K562 (cell line): Measurements from ENCODE around the gene PFKP. TPM values are rescaled to one million over a fixed set of nuclear protein-coding genes. Genes with fewer than 3 reads are reported as not detected.

Experiments
- ATAC-seq: fragments of 200-7000 bp; cut with Tn5 transposase; 3 replicates; pipeline ENCODE4 v1.9.1; 2020; ENCODE audit warnings: moderate library complexity
- BruUV-seq: library from RNA; stranded (reverse); fragments of 400-500 nt; replicated peaks from 2 replicates; lab custom pipeline; 2021; lab: Mats Ljungman, UMichigan
- CTCF ChIA-PET: fragments of 300-600 bp; formaldehyde crosslinking; extraction: SDS; loops from one replicate; lab custom pipeline; 2021; ENCODE audit warnings: low intra/inter-chr PET ratio; lab: Yijun Ruan, JAX
- POLR2A ChIA-PET: fragments of 300-600, 350-650 bp; sonication (Branson Sonifier 250); formaldehyde crosslinking; extraction: SDS; loops from one replicate; lab custom pipeline; 2021; ENCODE audit warnings: antibody characterized with exemption, inconsistent platforms; lab: Yijun Ruan, JAX
- DNase-seq, 4 experiments: peaks; one replicate each; pipeline versions ENCODE4 v3.0.0 to v3.0.0-alpha.2; 2011 to 2018; ENCODE audit warnings: low spot score in 3 of 4, mixed read lengths in 3 of 4; ENCODE audit errors: extremely low read depth in 1 of 4
- FAIRE-seq: peaks from 2 replicates; lab custom pipeline; 2011; peaks lifted over from hg19 to GRCh38; lab: Jason Lieb, UNC
- H2AFZ ChIP-seq: 2 replicates; pipeline ENCODE4 v1.6.0; 2011; ENCODE audit warnings: low read depth, low read length, control low read depth, inconsistent platforms
- H3K27ac ChIP-seq: fragments of 200-600 bp; 3 replicates; pipeline ENCODE4 v1.8.0; 2011; ENCODE audit warnings: low read depth, mild to moderate bottlenecking, control low read depth, inconsistent platforms, low read length, moderate library complexity, mixed read lengths; ENCODE audit errors: extremely low read depth
- H3K27me3 ChIP-seq, 2 experiments: fragments of 300-600 bp in 1 of 2; 2 replicates in 1 of 2; 3 replicates in 1 of 2; pipeline versions ENCODE4 v1.6.0 to v1.8.0; 2011; ENCODE audit warnings: inconsistent platforms in 2 of 2, low read length in 2 of 2, mild to moderate bottlenecking in 1 of 2, mixed read lengths in 1 of 2, moderate library complexity in 1 of 2; ENCODE audit not compliant: control insufficient read depth in 2 of 2, insufficient read depth in 2 of 2
- H3K36me3 ChIP-seq: fragments of 300-600 bp; 3 replicates; pipeline ENCODE4 v1.8.0; 2011; ENCODE audit warnings: mild to moderate bottlenecking, low read length, inconsistent platforms; ENCODE audit not compliant: control insufficient read depth, insufficient read depth
- H3K4me1 ChIP-seq, 2 experiments: fragments of 200-600 bp in 1 of 2; replicated peaks in 1 of 2; 2 replicates in 1 of 2; 3 replicates in 1 of 2; pipeline versions ENCODE4 v1.5.1 to v1.8.0; 2011; ENCODE audit warnings: inconsistent platforms in 2 of 2, low read length in 2 of 2, mild to moderate bottlenecking in 1 of 2, mixed read lengths in 1 of 2, moderate library complexity in 1 of 2; ENCODE audit not compliant: control insufficient read depth in 2 of 2, insufficient read depth in 2 of 2
- H3K4me2 ChIP-seq: 2 replicates; pipeline ENCODE4 v1.6.1; 2011; ENCODE audit warnings: low read length, control low read depth, inconsistent platforms, mixed read lengths; ENCODE audit not compliant: insufficient read depth
- H3K4me3 ChIP-seq: fragments of 200-600 bp; sonication (generic), shearing (Covaris generic); 2 replicates; pipeline ENCODE4 v1.5.1; 2016; ENCODE audit warnings: control low read depth, inconsistent platforms
- H3K79me2 ChIP-seq: fragments of 200-600 bp; 3 replicates; pipeline ENCODE4 v1.8.0; 2011; ENCODE audit warnings: low read length, inconsistent platforms; ENCODE audit not compliant: control insufficient read depth, insufficient read depth
- H3K9ac ChIP-seq, 2 experiments: 2 replicates each; pipeline versions ENCODE4 v1.6.0 to v1.6.1; 2011; ENCODE audit warnings: low read depth in 2 of 2, low read length in 2 of 2, control low read depth in 1 of 2, inconsistent platforms in 1 of 2, mild to moderate bottlenecking in 1 of 2, mixed read lengths in 1 of 2; ENCODE audit not compliant: insufficient read depth in 1 of 2
- H3K9me1 ChIP-seq: one replicate; pipeline ENCODE4 v1.6.0; 2011; ENCODE audit warnings: inconsistent platforms, mild to moderate bottlenecking, low read length, moderate library complexity; ENCODE audit not compliant: control insufficient read depth, insufficient read depth
- H3K9me3 ChIP-seq: replicated peaks from 2 replicates; pipeline ENCODE4 v1.5.1; 2011; ENCODE audit warnings: low read depth, low read length, inconsistent platforms; ENCODE audit not compliant: control insufficient read depth, insufficient read depth
- H4K20me1 ChIP-seq: replicated peaks from 2 replicates; pipeline ENCODE4 v1.6.1; 2011; ENCODE audit warnings: low read length, inconsistent platforms, mixed read lengths; ENCODE audit not compliant: control insufficient read depth, insufficient read depth
- ARID1B ChIP-seq: fragments of 450-650 bp; IDR thresholded peaks from 2 replicates; pipeline ENCODE4 v1.6.1; 2016; ENCODE audit warnings: antibody characterized with exemption, mild to moderate bottlenecking, inconsistent platforms
- ATF1 ChIP-seq, 2 experiments: fragments of 450-650 bp in 1 of 2; IDR thresholded peaks; 2 replicates each; pipeline ENCODE4 v1.6.1; 2016; ENCODE audit warnings: missing compliant biosample characterization in 1 of 2, missing genetic modification characterization in 1 of 2
- ATF3 ChIP-seq, 2 experiments: fragments of 450-650 bp in 1 of 2; sonication (generic) in 1 of 2; formaldehyde crosslinking in 1 of 2; IDR thresholded peaks in 1 of 2; conservative IDR thresholded peaks in 1 of 2; 2 replicates each; pipeline versions ENCODE4 v1.6.1 to v1.8.1; 2016 to 2023; ENCODE audit warnings: mild to moderate bottlenecking in 2 of 2, moderate library complexity in 2 of 2, inconsistent platforms in 1 of 2, missing genetic modification reagents in 1 of 2
- CAMTA2 ChIP-seq: fragments of 250-450 bp; sonication (Bioruptor Pico); conservative IDR thresholded peaks from 2 replicates; pipeline ENCODE4 v1.5.1; 2022
- DPF2 ChIP-seq: fragments of 450-650 bp; IDR thresholded peaks from 2 replicates; pipeline ENCODE4 v1.6.1; 2016
- FOS ChIP-seq: IDR thresholded peaks from 3 replicates; pipeline ENCODE4 v1.6.1; 2011; ENCODE audit not compliant: insufficient read length; ENCODE audit errors: extremely low read depth
- FOSL1 ChIP-seq: fragments of 200-800 bp; sonication (Bioruptor generic); conservative IDR thresholded peaks from 2 replicates; pipeline ENCODE4 v1.6.1; 2016; ENCODE audit warnings: missing genetic modification characterization, missing compliant biosample characterization
- JUN ChIP-seq, 2 experiments: sonication (generic) in 1 of 2; formaldehyde crosslinking in 1 of 2; IDR thresholded peaks; 2 replicates each; pipeline versions ENCODE4 v1.6.1 to v1.8.0; 2012 to 2022; ENCODE audit warnings: borderline replicate concordance in 2 of 2, mild to moderate bottlenecking in 2 of 2, improper control_type of control experiment in 1 of 2, low read depth in 1 of 2, low read length in 1 of 2, missing genetic modification reagents in 1 of 2
- JUND ChIP-seq, 2 experiments: IDR thresholded peaks; 2 replicates in 1 of 2; 3 replicates in 1 of 2; pipeline ENCODE4 v1.6.1; 2011; ENCODE audit warnings: borderline replicate concordance in 2 of 2, low read depth in 2 of 2, low read length in 2 of 2, improper control_type of control experiment in 1 of 2, missing biosample characterization in 1 of 2, missing genetic modification characterization in 1 of 2, missing genetic modification reagents in 1 of 2
- NEUROD1 ChIP-seq: fragments of 150-350 bp; IDR thresholded peaks from 2 replicates; pipeline ENCODE4 v1.6.1; 2014; ENCODE audit warnings: borderline replicate concordance, low read length, low read depth; ENCODE audit not compliant: partially characterized antibody
- POLR2AphosphoS2 ChIP-seq: IDR thresholded peaks from 2 replicates; pipeline ENCODE4 v1.6.1; 2012; ENCODE audit warnings: low read length, improper control_type of control experiment
- POLR2G ChIP-seq: fragments of 200-400 bp; formaldehyde crosslinking; IDR thresholded peaks from 2 replicates; pipeline ENCODE4 v1.6.1; 2017; ENCODE audit warnings: low read depth, mild to moderate bottlenecking, antibody characterized with exemption, low read length, moderate library complexity
- RBFOX2 ChIP-seq: fragments of 200-400 bp; formaldehyde crosslinking; IDR thresholded peaks from 2 replicates; pipeline ENCODE4 v1.6.1; 2017; ENCODE audit warnings: low read depth, mild to moderate bottlenecking, low read length, moderate library complexity
- SAP30 ChIP-seq: fragments of 200-600 bp; sonication (generic); IDR thresholded peaks from 2 replicates; pipeline ENCODE4 v1.6.1; 2012; ENCODE audit warnings: borderline replicate concordance, low read depth, mild to moderate bottlenecking, moderate library complexity, low read length, control low read depth, inconsistent platforms; ENCODE audit not compliant: insufficient read depth, poor library complexity, severe bottlenecking
- SMARCA4 ChIP-seq: fragments of 450-650 bp; IDR thresholded peaks from 2 replicates; pipeline ENCODE4 v1.6.1; 2016
- SMARCE1 ChIP-seq: fragments of 450-650 bp; IDR thresholded peaks from 2 replicates; pipeline ENCODE4 v1.7.1; 2016; ENCODE audit warnings: mild to moderate bottlenecking
- WGBS: fragments of 100-300 bp; shearing (Covaris generic); methylation state at CpG from one replicate; pipeline ENCODE4 v1.1.6; 2016; ENCODE audit warnings: low coverage, mixed read lengths; ENCODE audit not compliant: insufficient coverage; ENCODE audit errors: missing lambda C conversion rate; 5-methylcytosine and 5-hydroxymethylcytosine counted together
- in situ Hi-C: fragments of 300-500 bp; cut with MboI; formaldehyde crosslinking; loops from 4 replicates; pipeline ENCODE4 v1.15.0; 2018; ENCODE audit warnings: inconsistent platforms, mixed read lengths
- intact Hi-C: fragments of 100-400 bp; cut with micrococcal nuclease; formaldehyde crosslinking; loops from 2 replicates; pipeline ENCODE4 v1.14.2; 2022
- polyA plus RNA-seq, 8 experiments: library from polyadenylated mRNA; depleted of rRNA in 4 of 8; stranded (reverse) in 5 of 8; unstranded in 3 of 8; fragments of >200 nt; fragmentation: Nextera tagmentation in 2 of 8; fragmentation: Illumina TruSeq in 1 of 8; extraction: Ambion mirVana in 2 of 8; extraction: Trizol in 1 of 8; gene quantifications; 2 replicates each; pipeline versions ENCODE4 v1.2.1 to v1.2.3, GENCODE V29; 2011 to 2014; ENCODE audit warnings: inconsistent platforms in 1 of 8, missing spikeins in 1 of 8
- total RNA-seq, 7 experiments: library from RNA; depleted of rRNA in 6 of 7; stranded (reverse); fragments of >200 nt in 6 of 7; fragmentation: Illumina TruSeq in 2 of 7; extraction: Trizol in 2 of 7; gene quantifications; 2 replicates each; pipeline versions ENCODE4 v1.2.1 to v1.2.3, GENCODE V29; 2011 to 2021; ENCODE audit warnings: low replicate concordance in 1 of 7

The PFKP gene
- total and polyA plus RNA-seq, 9 of the 15 experiments (the other 6 are each of a cell fraction or from before 2014, with no cell fraction given): 23.5 to 116 (median 62.1) TPM

GRCh38 chr10:3071405-3072198 lies 4.3 kb downstream of the PFKP start:
- ATAC-seq: no peak
- Histone ChIP-seq H4K20me1 (peaks cover 24% of the 10 kb centered on the region; the same call in 1 of the 2 replicates), H3K36me3 (peaks cover 69% of the 10 kb centered on the region), H3K9ac (no peak overlapping the region; a peak in 2 of 4 replicates), H3K4me3 (no peak overlapping the region), H3K4me2 (peak overlapping the region; percentile 16; the same call in 1 of the 2 replicates), H2AFZ (no peak overlapping the region), H3K27me3 (peaks cover 0 to under 1% of the 10 kb centered on the region in 2 experiments; a peak in 1 of 5 replicates), H3K9me1 (peaks cover 3% of the 10 kb centered on the region), H3K4me1 (peaks cover 47 to 65% of the 10 kb centered on the region in 2 experiments), H3K27ac (no peak overlapping the region; the same call in 2 of the 3 replicates), H3K79me2 (peaks cover 91% of the 10 kb centered on the region), H3K9me3 (no peaks in the 10 kb centered on the region)
- 94% methylated on average over 13 of the region's 13 CpGs for WGBS
- peak in 2 of 4 experiments; percentile 41 to 47 for DNase-seq
- CTCF ChIA-PET: interaction anchor here (0.6 kb wide), 1 partner anchor 80 kb away, joined by 3 read pairs; no protein-coding TSS in a partner anchor
- in situ Hi-C loops (no loop called here), intact Hi-C loops (no loop called here)
- BruUV-seq: no TSS peak
- peak; percentile 91 for FAIRE-seq
- POLR2A ChIA-PET: interaction anchor here (0.7 to 1.7 kb wide), 4 partner anchors 12 to 65 kb away, joined by 3 to 12 read pairs (median 6); no protein-coding TSS in a partner anchor
- peak; percentile 36; the same call in 1 of the 2 replicates for TF ChIP-seq RBFOX2
- TF ChIP-seq NEUROD1: peak; percentile 25
- no peak for TF ChIP-seq ATF1 (CRISPR knock-in tag; IDR thresholded peaks at IDR 0.05)
- TF ChIP-seq ATF1 (tag; IDR thresholded peaks at IDR 0.05): no peak
- TF ChIP-seq JUND (IDR thresholded peaks at IDR 0.05; ENCODE audit: borderline replicate concordance, low read depth, low read length): peak; percentile 89
- TF ChIP-seq JUND (tag; IDR thresholded peaks at IDR 0.05; ENCODE audit: borderline replicate concordance, low read depth, low read length): peak; percentile 80; the same call in 2 of the 3 replicates
- TF ChIP-seq SAP30: no peak
- TF ChIP-seq SMARCA4: peak; percentile 77
- peak; percentile 89; the same call in 1 of the 2 replicates for TF ChIP-seq JUN (IDR thresholded peaks at IDR 0.05; ENCODE audit: borderline replicate concordance, low read depth, low read length)
- TF ChIP-seq JUN (CRISPR knock-in tag; IDR thresholded peaks at IDR 0.05; ENCODE audit: borderline replicate concordance): no peak
- 0 out of 2 replicates have a peak, but pooled peaks have one; percentile 42 for TF ChIP-seq POLR2G
- peak; percentile 59 for TF ChIP-seq FOS
- TF ChIP-seq POLR2AphosphoS2: no peak
- TF ChIP-seq ARID1B: peak; percentile 61
- peak; percentile 77 for TF ChIP-seq SMARCE1
- peak; percentile 97 for TF ChIP-seq FOSL1
- peak; percentile 84 for TF ChIP-seq ATF3 (IDR thresholded peaks at IDR 0.05)
- TF ChIP-seq ATF3 (CRISPR knock-in tag; conservative IDR thresholded peaks at IDR 0.05): no peak
- peak; percentile 73 for TF ChIP-seq DPF2
- TF ChIP-seq CAMTA2 (CRISPR knock-in tag): no peak
